Measurements from ENCODE around the gene BAIAP2.

GRCh38 chr17:81114351-81115093 lies 79.6 kb downstream of the BAIAP2 start:
- TF ChIP-seq CTCF (conservative IDR thresholded peaks at IDR 0.05) (no peak), ZFX (IDR thresholded peaks at IDR 0.05) (no peak)

All from C4-2B (cell line).